Left renal pelvis (tissue), 4 donors: ENCODE measurements around the gene SDK2. TPM values are rescaled to one million over a fixed set of nuclear protein-coding genes. Genes with fewer than 3 reads are reported as not detected.

ENCODE experiments used
- DNase-seq, 4 donors: peaks; one replicate each; pipeline ENCODE4 v3.0.0-alpha.2; 2013; ENCODE audit warnings: low read depth in 4 of 4, low spot score in 3 of 4
- polyA plus RNA-seq, 4 donors: library from polyadenylated mRNA; unstranded; fragments of 120-200 nt; gene quantifications; one replicate each; pipeline ENCODE4 v1.2.1, GENCODE V29; 2013; ENCODE audit not compliant: insufficient read length in 4 of 4

Gene SDK2
- polyA plus RNA-seq, 4 donors: 6.8 to 9.6 (median 9.3) TPM

- no peak for DNase-seq
Observed at GRCh38 chr17:73545109-73546032, 98.9 kb downstream of the SDK2 start.

GRCh38 chr17:73544333-73544732 lies 99.9 kb downstream of the SDK2 start:
- DNase-seq: no peak

GRCh38 chr17:73542323-73542722 lies 101.9 kb downstream of the SDK2 start:
- DNase-seq: no peak

GRCh38 chr17:73541561-73541981 lies 102.7 kb downstream of the SDK2 start:
- no peak for DNase-seq

GRCh38 chr17:73541111-73541510 lies 103.1 kb downstream of the SDK2 start:
- no peak for DNase-seq

GRCh38 chr17:73539166-73539565 lies 105.1 kb downstream of the SDK2 start:
- no peak for DNase-seq

- DNase-seq: no peak
Observed at GRCh38 chr17:73538445-73538844, 105.8 kb downstream of the SDK2 start.

GRCh38 chr17:73536700-73537605 lies 107.3 kb downstream of the SDK2 start:
- no peak for DNase-seq

- no peak for DNase-seq
Observed at GRCh38 chr17:73535746-73536145, 108.5 kb downstream of the SDK2 start.

- DNase-seq: no peak
Observed at GRCh38 chr17:73534209-73534909, 109.9 kb downstream of the SDK2 start.

GRCh38 chr17:73533781-73534180 lies 110.5 kb downstream of the SDK2 start:
- no peak for DNase-seq

- no peak for DNase-seq
Observed at GRCh38 chr17:73533127-73533526, 111.1 kb downstream of the SDK2 start.

- no peak for DNase-seq
Observed at GRCh38 chr17:73532421-73532901, 111.8 kb downstream of the SDK2 start.

GRCh38 chr17:73531158-73531557 lies 113.1 kb downstream of the SDK2 start:
- no peak for DNase-seq

GRCh38 chr17:73528679-73529078 lies 115.6 kb downstream of the SDK2 start:
- DNase-seq: no peak

GRCh38 chr17:73526952-73527351 lies 117.3 kb downstream of the SDK2 start:
- no peak for DNase-seq

- DNase-seq: no peak
Observed at GRCh38 chr17:73524941-73525679, 119.1 kb downstream of the SDK2 start.

GRCh38 chr17:73522696-73523095 lies 121.5 kb downstream of the SDK2 start:
- DNase-seq: no peak

GRCh38 chr17:73522107-73522506 lies 122.1 kb downstream of the SDK2 start:
- DNase-seq: no peak

- no peak for DNase-seq
Observed at GRCh38 chr17:73521376-73521775, 122.9 kb downstream of the SDK2 start.
